GM13977 (cell line): Measurements from ENCODE around the gene FADS2.

Experiments
- DNase-seq: peaks from one replicate; pipeline ENCODE4 v3.0.0; 2012; ENCODE audit warnings: low spot score
- in situ Hi-C: fragments of 300-500 bp; cut with MboI; formaldehyde crosslinking; loops from one replicate; pipeline ENCODE4 v1.12.0; 2022; ENCODE audit warnings: low sequenced_read_pairs, low pct_unique_long_range_greater_than_20kb, mixed read lengths, inconsistent platforms; ENCODE audit not compliant: unreplicated experiment
- TF ChIP-seq, protein P1 (sequence below): IDR thresholded peaks from 2 replicates; pipeline ENCODE4 v1.5.1; 2012; ENCODE audit warnings: mild to moderate bottlenecking, control low read depth; ENCODE audit not compliant: insufficient read depth; ENCODE audit errors: extremely low read depth, missing control alignments

FADS2 gene

DNA sequence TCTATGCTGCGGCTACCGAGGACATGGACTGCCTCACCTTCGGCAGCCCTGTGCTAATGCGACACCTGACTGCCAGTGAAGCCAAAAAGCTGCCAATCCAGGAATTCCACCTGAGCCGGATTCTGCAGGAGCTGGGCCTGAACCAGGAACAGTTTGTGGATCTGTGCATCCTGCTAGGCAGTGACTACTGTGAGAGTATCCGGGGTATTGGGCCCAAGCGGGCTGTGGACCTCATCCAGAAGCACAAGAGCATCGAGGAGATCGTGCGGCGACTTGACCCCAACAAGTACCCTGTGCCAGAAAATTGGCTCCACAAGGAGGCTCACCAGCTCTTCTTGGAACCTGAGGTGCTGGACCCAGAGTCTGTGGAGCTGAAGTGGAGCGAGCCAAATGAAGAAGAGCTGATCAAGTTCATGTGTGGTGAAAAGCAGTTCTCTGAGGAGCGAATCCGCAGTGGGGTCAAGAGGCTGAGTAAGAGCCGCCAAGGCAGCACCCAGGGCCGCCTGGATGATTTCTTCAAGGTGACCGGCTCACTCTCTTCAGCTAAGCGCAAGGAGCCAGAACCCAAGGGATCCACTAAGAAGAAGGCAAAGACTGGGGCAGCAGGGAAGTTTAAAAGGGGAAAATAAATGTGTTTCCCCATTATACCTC lies 32.1 kb upstream of the FADS2 start:
- TF ChIP-seq, protein P1, sequence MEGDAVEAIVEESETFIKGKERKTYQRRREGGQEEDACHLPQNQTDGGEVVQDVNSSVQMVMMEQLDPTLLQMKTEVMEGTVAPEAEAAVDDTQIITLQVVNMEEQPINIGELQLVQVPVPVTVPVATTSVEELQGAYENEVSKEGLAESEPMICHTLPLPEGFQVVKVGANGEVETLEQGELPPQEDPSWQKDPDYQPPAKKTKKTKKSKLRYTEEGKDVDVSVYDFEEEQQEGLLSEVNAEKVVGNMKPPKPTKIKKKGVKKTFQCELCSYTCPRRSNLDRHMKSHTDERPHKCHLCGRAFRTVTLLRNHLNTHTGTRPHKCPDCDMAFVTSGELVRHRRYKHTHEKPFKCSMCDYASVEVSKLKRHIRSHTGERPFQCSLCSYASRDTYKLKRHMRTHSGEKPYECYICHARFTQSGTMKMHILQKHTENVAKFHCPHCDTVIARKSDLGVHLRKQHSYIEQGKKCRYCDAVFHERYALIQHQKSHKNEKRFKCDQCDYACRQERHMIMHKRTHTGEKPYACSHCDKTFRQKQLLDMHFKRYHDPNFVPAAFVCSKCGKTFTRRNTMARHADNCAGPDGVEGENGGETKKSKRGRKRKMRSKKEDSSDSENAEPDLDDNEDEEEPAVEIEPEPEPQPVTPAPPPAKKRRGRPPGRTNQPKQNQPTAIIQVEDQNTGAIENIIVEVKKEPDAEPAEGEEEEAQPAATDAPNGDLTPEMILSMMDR, result no peak
- in situ Hi-C loops, result no loop called here
- DNase-seq, result no peak

DNA sequence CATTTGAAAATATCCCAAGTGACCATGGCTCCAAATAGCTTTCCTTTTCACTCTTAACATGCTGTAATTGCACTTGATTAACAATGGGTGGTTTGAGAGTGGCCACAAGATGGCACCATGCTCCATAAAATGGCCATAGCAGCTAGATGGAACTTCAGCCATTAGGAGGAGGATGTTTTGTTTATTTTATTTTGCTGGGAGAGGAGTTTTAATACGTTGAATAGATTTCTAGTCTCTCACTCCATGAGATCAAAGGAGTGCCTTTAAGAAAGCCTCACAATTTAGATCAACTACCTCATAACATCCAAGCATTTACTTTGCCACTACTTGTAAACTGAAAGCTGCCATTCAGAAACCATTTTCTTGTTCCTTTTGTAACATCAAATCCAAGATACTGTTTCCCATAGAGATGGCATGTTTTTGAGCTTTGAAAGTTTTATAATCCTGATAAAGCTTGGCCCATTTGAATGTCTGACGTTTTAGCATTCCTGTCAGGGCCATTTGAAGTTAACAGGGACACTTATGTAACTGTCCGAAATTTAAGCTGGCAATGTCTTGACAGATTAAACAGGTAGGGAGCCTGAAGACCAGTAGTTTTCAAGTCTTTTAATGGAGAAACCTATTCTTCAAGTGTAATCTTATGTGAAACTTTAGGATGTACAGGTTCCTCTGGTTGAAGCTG lies 30.7 kb upstream of the FADS2 start:
- in situ Hi-C loops, result no loop called here
- TF ChIP-seq, protein P1, result peak; percentile 83
- DNase-seq, result peak; percentile 72

DNA sequence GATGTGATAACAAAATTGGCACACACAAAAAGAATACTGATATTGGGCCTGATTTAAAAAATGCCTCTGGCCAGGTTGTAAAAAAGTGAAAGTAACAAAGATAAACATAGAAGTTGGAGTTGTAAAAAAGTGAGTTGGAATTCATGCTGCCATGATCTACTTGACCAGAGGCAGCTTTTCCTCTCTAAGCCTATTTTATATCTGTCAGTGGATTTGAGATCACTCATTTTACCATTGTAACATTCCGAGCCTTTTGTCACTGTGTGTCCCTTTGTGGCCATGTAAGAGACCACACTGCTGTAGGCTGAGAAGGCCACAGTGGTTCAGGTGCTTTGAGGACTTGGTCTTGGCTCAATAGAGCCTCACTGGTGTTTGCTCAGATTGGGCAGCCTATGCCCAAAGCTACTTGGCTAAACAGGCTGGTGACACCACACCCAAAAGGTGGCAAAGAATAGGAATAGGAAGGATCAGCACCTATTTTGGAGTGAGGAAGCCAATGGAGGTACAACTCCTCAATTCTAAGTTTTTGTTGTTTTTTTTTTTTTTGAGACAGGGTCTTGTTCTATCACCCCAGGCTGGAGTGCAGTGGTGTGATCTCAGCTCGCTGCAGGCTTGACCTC lies 28.3 kb upstream of the FADS2 start:
- in situ Hi-C loops, result no loop called here
- TF ChIP-seq, protein P1, result no peak
- no peak for DNase-seq

DNA sequence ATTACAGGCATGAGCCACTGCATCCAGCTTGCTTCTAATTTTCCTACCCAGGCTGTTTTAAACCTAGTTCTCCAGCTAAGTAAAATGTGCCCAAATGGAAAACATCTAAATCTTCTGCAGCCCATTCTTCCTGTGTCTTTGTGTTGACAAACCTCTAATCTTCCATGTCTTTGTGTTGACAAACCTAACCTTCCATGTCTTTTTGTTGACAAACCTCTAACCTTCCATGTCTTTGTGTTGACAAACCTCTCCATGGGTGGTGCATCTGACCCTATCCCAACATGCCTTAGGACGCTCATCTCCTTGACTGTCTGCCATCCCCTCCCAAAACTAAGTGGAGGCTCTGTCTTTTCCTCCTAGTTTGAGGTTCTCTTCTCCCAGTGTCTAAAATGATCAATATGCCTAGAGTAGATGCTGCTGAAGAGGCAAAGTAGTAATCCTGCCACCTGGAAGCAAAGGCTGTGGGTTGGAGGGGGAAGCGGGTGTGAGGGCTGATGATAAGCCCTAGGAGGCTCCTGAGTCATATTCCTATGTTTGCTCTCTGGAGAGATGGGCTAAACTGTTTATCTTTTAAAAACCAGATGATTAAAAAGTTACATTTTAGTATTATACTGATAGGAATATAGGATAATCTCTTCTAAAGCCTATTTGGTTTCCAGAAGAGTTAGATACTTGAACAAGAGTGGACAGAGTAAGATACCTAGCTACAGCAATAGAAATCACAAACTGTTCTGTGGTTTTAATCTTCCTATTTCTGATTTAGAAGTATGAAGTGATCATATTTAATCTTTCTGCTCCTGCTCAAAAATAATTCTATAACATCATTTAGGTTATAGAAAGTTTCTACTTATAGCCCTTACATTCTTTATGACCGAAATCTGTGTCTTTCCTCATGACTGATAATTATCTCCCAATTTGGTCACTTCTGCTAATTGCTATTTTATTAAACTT lies 27.5 kb upstream of the FADS2 start:
- no peak for DNase-seq
- in situ Hi-C loops, result no loop called here
- TF ChIP-seq, protein P1, result no peak

DNA sequence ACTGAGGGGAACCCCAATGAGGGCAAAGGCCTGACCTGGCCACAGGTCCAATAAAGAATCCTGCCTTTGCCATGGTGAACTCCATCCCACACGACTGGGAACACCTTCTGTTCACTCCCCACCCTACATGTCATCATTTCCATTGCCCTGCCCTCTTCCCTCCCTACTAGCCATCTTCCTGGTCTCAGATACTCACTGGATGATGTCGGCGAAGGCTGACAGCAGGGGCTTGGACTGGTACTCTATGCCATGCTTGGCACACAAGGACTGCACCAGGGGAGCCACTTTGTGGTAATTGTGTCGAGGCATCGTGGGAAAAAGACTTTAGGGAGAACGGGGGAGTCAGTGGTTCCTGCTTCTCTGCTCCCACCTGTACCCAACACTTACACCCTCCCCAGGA lies 25.5 kb upstream of the FADS2 start:
- no peak for DNase-seq
- in situ Hi-C loops, result no loop called here
- TF ChIP-seq, protein P1, result no peak

DNA sequence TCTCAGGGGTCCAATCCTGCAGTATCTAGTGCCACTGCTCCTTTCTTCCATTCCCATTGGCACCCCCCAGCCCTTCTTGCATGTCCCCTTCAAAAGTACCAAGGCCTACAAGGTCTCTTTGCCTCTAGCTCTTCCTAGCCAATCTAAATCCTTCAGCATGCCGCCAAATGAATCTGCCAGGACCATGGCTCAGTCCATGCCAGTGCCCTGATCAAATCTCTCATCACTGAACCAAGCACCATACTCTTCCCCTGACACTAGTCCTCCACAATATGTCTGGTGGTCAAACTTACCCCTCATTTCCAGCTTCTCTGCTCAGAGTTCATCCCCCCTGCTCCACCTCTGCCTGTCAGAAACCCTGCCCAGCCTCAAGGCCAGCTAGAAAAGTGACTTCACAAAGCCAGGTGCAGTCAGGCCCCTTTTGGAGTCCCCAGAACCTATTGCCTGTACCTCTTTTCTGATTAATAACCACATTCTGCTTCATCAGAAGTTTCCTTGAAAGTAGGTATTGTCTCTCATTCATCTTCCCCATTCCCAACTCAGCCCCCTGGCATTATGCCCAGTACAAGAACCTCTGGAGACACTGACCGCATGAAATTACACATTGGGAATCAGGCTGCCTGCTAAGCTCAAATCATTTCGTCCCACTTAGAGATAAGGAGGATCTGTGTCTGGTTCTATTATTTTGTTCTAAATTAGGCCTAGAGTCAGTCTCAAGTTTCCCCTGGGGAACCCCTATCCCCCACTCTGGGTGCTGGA lies 24.0 kb upstream of the FADS2 start:
- TF ChIP-seq, protein P1, result no peak
- in situ Hi-C loops, result no loop called here
- DNase-seq, result no peak
